Stimulated activated CD8-positive, alpha-beta memory T cell treated with anti-CD3 and anti-CD28 coated beads, Interleukin-7, amount 100 ng/mL, for 48 hours (primary cell): Measurements from ENCODE around the gene FRRS1.
"Not testable (repeated sequence)": the region's sequence is repeated elsewhere in the genome, so short reads cannot be mapped to it uniquely, and the experiment has no call there.

Experiments
- DNase-seq, 2 donors: peaks; one replicate each; pipeline ENCODE4 v3.0.0-alpha.2; 2020; ENCODE audit warnings: low read depth in 1 of 2; ENCODE audit errors: extremely low read depth in 1 of 2

The FRRS1 gene

DNA sequence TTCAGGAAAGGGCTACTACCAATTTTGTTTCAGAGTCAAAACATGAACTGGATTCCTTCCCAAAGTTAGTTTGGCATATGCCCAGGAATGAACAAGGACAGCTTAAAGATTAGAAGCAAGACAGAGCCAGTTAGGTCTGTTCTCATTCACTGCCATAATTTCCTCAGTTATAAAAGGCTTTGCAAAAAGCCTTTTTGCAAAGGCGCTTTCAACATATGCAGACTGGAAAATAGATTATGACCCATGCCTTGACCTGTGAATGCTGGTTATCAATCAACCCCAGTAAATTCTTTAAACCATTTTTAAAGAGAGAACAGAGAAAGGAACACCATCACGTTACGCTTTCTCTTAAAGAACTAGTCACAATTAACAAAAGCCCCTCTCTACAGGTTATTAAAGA lies 1.7 kb upstream of the FRRS1 start:
- DNase-seq, result no peak

DNA sequence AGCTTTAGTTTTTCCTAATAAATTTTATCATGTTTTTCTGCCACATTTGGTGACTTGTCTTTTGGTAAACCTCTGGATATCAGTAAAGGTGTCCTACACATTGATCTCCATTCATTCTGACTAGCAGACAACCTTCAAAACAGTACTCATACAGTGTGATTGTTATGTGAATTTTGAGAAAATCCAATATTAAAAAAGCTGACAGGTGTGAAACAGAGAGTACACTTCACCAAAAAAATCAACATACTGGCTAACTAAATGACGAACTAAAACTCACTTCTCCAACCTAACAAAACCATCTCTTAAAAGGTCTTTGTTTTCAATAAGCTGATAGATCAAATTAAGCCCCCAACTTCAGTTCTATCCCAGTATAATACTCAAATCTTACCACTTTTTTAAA lies 1.5 kb downstream of the FRRS1 start:
- DNase-seq, result no peak

DNA sequence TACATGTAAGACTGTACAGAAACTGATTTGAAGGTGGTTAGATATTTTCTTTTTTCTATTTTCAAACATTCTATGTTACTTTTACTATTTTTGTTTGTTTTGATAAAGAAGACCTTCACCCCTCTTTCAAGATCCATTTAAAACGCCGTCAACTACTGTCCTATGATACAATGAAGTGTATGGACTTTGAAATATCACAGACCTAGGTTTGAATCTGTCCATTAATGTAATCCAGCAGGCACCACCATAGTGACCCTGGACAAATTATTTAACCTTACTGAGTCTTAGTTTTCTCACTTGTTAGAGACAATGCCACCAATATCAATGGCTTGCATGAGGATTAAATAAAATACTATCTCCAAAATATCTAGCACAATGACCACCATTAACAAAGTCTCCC lies 2.0 kb downstream of the FRRS1 start:
- no peak for DNase-seq

DNA sequence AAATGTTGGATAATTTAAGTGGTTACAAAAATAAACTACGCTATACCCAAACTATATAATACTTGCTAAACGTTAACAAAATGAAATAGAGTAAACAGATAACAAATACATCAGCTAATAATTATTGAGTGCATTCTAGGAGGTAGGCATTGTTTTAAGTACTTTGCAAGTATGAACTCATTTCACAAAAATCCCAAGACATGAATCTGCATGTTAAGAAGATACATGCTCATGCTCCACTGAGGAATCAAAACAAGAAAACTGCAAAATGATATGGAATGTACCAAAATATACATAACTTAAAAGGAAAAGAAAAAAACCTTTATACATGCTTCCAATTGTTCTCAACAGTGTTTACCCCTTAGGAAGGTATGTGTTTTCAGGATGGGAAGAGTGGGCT lies 2.5 kb downstream of the FRRS1 start:
- DNase-seq, result no peak

DNA sequence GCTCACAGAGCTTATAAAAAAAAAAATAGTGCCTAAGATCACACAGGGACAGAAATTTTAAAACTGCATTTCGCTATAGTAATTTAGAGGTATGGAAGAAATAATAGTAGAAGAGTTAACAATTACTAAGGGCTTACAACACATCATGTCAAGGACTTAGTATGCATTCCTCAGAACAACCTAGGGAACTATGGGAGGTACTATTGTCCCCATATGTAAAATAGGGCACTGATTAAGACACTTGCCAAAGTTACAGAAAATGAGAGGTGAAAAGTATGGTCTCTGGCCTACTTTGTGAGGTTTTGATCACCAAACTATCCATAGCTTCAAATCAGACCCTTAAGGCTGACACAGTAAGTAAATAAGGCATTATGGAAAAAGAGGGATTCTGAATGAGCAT lies 4.7 kb downstream of the FRRS1 start:
- no peak for DNase-seq

DNA sequence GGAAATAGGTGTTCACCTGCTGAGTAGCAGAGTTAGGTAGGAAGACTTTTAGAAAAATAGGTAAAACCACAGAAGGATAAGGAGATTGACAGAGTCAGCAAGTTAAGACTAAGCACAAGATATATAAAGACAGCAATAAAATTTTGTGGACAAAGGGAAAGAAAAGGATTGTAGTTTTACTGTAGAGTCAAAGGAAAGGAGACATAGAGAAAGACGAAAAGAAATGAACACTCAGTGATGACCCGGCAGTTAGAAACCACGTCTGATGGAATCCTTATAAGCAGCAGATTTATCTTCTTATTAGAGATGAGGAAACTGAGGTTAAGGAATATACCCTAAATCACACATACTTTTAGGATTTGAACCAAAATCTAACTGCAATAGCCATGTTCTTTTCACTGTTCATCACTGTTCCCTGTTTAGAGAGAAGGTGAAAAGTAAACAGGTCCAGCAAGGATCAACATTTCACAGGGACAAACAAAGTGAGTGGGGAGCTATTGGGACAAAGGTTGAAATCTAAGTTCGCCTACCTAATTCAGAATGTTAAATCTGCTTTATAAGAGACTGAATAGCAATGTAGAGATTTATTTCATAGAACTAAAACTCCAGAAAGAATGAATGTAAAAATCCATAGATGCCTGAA lies 6.8 kb downstream of the FRRS1 start:
- DNase-seq, result no peak

DNA sequence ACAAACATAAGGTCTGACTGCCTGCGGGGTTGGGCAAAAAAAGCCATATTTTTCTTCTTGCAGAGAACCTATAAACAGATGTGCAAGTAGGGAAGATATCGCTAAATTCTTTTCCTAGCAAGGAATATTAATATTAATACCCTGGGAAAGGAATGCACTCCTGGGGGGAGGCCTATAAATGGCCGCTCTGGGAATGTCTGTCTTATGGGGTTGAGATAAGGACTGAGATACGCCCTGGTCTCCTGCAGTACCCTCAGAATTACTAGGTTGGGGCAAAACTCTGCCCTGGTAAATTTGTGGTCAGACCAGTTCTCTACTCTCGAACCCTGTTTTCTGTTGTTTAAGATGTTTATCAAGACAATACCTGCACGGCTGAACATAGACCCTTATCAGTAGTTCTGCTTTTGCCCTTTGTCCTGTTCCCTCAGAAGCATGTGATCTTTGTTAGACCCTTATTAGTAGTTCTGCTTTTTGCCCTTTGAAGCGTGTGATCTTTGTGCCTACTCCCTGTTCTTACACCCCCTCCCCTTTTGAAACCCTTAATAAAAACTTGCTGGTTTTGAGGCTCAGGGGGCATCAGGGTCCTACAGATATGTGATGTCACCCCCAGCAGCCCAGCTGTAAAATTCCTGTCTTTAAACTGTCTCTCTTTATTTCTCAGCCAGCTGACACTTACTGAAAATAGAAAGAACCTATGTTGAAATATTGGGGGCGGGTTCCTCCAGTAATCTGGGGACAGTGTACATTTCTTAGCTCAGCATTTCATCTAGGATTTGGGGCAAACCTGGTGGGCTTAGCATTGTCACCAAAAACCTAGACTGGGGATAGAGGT lies 7.5 kb downstream of the FRRS1 start:
- DNase-seq, result not testable (repeated sequence)

DNA sequence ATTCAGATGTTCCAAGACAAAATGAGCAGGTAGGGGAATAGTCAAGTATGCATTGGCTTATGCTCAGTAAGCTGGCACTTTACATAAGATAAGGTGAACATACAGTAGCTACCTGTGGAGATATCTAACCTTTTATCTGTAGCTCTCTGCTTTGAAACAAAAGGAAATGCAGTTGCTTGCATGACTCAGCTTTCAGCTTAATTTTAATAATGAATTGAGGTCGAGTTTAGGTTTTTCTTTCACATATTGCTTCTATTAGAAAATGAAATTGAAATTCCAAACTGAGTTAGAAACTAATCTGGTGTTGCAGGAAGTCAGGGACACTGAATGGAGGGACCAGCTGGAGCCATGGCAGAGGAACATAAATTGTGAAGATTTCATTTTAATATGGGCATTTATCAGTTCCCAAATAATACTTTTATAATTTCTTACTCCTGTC lies 8.3 kb downstream of the FRRS1 start:
- no peak for DNase-seq

DNA sequence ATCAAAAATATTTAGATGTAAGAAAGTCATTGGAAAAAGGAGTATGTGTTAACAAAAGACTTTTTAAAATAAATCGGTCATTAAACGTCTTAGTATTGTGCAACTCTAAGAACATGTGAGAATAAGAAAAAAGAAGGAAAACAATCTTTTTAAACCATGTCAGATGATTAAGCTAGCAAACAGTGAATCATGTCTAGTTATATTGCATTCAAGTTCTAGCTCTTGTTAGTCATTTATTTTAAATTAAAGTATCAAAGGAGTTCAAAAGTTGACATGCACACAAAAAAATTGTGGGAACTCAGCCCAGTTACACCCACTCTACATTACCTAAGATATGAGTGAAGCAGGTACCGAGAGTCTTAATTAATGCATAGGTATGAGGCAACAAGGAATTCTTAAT lies 9.8 kb downstream of the FRRS1 start:
- no peak for DNase-seq

DNA sequence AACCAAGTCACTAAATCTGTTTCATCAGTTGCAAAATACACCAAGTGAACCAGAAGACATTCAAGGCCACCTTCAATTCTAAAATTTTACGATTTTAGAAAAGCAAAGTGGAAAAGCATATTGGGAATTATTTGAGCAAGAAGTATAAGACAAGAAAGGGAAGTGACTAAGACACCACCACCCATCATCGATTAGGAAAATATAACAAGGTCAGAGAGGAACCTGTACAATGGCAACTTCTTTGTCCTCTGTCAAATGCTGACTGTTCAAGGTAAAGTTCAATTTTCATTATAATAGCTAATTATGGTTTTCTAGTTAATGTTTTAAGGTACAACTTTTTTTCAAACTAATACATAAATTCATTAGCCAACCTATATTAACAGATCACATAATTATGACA lies 10.8 kb downstream of the FRRS1 start:
- no peak for DNase-seq

DNA sequence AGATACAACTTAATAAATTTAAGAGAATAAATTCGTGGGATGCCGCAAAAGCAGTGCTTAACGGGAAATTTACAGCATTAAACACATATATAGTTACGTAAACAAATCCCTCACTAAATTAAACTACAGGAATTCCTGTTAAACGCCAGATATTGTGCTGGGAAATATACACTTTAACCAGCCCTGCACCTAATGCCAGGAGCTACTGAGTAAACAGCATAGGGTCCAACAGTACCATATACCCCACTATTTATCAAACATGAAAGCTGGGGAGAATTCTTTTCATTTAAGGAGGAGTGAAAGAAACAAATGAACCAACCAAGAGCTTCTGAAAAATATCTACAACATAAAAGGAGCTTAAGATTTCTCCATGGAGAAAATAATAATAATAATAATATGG lies 11.7 kb downstream of the FRRS1 start:
- DNase-seq, result no peak

DNA sequence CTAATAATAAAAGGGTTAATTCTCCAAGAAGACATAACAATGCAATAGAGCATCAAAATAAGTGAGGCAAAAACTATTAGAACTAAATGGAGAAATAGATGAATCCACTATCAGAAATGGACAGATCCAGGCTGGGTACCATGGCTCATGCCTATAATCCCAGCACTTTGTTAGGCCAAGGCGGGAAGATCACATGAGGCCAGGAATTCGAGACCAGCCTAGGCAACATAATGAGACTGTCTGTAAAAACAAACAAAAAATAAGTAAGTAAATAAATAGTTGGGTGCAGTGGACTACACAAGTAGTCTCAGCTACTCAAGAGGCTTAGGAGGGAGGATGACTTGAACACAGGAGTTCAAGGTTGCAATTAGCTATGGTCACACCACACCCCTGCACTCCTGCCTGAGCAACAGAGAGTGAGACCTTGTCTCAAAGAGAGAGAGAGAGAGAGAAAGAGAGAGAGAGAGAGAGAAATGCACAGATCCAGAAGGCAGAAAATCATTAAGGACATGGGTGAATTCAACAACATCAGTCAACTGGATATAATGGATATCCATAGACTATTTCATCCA lies 12.3 kb downstream of the FRRS1 start:
- no peak for DNase-seq

DNA sequence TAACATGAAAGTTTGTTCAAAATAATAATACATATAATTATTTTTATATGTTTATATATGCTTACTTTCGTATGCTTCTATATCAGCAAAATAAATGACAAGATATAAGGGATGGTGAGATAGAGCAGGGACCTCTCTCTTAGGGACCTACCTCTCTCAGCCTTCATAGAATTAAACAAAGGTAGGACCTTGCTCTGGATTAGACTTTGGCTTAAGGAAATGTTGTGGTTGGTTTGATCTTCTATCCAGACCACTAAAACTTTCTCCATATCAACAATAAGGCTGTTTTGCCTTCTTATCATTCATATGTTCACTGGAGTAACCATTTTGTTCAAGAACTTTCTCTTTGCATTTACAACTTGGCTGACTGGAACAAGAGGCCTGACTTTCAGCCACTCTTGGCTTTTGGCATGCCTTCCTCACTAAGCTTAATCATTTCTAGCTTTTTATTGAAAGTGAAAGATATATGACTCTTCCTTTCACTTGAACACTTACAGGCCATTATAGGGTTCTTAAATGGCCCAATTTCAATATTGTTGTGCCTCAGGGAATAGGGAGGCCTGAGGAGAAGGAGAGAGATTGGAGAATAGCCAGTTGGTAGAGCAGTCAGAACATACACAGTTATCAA lies 14.4 kb downstream of the FRRS1 start:
- no peak for DNase-seq

DNA sequence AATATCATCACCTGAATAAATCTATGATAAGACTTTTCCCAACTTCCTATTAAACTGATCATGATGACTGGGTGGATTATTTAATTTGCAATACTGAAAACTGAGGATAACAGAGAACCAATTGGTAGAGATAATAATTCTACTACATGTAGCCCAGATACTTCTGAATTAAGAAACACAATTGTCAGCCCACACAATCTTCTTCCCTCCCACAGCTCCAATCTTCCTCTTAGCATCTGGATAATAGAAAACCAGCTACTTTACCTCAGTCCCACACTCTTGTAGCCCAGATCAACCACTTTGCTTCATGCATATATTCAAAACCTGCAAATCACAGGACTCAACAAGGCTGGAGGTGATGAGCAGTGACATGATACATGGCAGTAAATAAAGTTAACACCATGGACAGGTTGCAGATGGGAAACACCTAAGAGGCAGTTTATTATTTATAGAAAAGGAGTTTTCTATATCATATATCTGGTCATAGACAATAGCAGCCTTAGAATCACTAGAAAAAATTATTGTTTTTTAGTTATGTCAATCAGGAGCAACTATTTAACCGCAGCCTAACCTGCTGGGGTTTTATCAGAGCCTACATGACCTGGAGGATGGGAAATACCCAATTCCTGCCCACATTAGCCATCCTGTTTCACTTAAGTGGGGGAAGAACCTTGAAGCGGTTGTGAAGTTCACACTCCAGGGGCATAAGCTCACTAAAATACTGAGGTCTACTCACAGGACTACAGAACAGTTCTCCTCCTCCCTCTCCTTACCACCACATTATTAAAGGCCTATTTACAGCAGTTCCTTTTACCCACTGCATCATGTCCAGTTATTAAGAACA lies 16.7 kb downstream of the FRRS1 start:
- DNase-seq, result no peak

DNA sequence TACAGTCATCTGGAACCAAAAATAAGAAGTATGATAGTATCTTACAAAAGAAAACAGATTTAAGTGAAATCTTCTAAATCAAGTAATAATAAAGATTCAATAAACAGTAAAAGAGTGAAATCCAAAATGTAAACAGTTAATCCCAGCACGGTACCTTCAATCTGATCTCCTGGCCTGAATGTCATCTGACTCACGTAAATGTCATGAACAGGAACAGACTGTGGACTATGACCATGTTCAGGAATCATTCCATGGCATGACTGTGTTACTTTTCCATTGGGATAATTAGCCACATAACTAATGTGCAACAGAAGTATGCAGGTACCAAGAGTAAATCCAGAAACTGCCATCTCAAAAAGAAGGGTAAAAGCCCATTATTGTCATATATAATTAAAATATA lies 18.0 kb downstream of the FRRS1 start:
- DNase-seq, result no peak

DNA sequence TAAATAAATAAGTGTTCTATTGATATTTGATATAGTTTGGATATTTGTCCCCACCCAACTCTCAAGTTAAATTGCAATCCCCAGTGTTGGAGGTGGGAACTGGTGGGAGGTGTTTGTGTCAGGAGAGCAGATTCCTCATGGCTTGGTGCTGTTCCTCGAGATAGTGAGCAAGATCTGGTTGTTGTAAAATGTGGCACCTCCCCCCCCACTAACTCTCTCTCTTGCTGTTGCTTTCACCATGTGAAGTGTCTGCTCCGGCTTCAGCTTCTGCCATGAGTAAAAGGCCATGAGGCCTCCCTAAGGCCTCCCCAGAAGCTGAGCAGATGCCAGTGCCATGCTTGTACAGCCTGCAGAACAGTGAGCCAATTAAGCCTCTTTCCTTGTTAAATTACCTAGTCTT lies 20.8 kb downstream of the FRRS1 start:
- DNase-seq, result no peak

DNA sequence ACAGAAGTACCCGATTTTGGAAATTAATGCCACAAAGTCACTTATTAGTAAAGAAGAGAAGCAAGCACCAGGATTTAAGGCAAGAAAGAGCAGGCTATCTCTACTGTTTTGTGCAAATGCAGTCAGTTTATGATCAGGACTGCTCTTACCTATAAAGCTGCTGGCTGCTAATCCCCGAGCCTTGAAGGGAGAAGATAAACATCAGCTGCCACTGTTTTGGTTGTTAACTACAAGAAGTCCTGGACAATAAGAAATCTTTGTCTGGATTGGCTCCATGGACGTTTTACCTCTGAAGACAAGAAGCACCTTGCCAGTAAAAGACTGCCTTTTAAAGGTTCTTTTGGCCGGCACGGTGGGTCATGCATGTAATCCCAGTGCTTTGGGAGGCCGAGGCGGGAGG lies 21.4 kb downstream of the FRRS1 start:
- no peak for DNase-seq

DNA sequence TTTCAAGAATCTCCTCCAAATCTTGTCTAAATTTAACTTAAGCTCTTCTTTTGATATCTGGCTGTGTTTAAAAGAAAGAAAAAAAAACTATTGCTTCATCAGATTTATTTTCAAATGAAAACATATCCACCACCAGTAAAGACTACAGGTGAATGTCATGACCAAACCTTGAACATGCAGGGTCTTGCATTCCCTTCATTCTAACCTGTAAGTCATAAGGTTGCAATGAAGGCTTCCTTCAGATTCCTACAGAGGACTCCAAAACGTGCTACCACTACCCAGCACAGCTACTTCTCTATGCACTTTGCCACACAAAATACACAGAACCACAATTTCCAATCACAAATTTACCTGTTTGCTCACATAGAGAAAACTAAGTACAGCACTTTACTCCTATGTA lies 26.3 kb downstream of the FRRS1 start:
- no peak for DNase-seq

DNA sequence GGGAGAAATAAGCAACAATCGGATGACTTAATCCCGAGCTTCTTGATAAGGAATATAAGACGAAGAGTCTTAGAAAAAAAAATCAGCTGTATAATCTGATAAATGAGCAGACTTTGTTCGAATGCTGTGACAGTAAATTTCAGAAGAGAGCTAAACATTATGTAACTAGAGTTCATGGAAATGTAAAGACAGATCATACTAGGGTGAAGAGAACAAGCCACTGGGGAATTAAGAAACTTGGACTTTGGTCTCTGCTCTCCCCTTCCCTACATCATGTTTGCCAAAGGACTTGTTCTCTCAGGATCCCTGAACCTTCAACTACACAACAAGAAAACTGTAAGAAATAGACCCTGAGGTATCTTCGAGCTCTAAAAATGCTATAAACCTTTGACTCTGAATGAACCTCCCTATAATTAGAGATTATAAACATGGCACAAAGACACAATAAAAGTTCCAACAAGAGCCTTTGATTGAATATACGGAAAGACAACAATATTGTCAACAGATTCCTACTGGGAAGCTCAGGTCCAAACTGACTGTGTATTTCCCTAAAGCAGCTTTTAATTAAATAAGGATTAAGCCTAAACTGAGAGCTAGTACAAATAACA lies 27.5 kb downstream of the FRRS1 start:
- DNase-seq, result no peak

DNA sequence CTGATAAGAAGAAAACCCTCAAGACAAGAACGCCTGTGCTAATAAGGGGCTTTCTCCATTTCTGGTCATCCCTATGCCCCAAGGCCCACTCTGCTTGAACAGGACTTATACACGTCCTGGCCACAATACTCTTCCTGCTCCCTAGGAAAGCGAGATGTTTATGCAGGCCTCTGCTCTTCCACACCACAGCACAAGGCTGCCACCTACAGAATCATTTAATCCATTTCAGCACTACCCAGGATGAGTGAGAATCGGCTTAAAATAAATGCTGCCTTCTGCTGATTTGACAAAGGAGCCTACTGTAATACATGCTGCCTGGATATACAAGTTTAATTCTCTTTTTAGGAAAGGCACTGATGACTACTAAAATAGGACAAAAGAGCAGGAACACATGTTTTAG lies 29.4 kb downstream of the FRRS1 start:
- no peak for DNase-seq

DNA sequence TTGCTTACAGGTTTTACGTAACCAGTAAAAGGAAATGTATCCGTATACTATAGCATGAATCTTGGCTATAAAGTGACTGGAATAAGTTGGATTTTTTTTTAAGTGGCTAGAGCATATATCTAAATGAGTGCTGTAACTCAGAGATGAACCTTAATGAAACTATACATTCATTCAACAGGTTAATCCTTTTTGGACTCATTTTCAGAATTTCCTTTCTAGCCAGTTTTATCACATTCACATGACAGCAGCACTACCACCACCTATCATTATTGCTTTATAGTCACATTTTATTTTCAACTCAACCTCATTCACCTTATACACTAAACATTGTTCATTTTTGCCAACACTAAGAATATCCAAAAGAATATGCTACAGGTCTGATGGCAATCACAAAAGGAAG lies 30.6 kb downstream of the FRRS1 start:
- DNase-seq, result no peak
